Astrocyte (in vitro differentiated cells and primary cell): ENCODE data around the gene LYST. TPM values are rescaled to one million over a fixed set of nuclear protein-coding genes. Genes with fewer than 3 reads are reported as not detected.

Experiments
- DNase-seq: peaks from one replicate; pipeline ENCODE4 v3.0.0-alpha.2; 2010; ENCODE audit warnings: low read depth
- FAIRE-seq: peaks from 2 replicates; lab custom pipeline; 2011; peaks lifted over from hg19 to GRCh38; lab: Jason Lieb, UNC
- H2AFZ ChIP-seq: 2 replicates; pipeline ENCODE4 v1.6.0; 2012; ENCODE audit warnings: low read depth, low read length, inconsistent platforms
- H3K27ac ChIP-seq: 2 replicates; pipeline ENCODE4 v1.5.1; 2011; ENCODE audit warnings: low read depth, low read length, inconsistent platforms
- H3K27me3 ChIP-seq: 2 replicates; pipeline ENCODE4 v1.6.0; 2011; ENCODE audit warnings: low read length, inconsistent platforms; ENCODE audit not compliant: insufficient read depth
- H3K36me3 ChIP-seq: 2 replicates; pipeline ENCODE4 v1.5.1; 2011; ENCODE audit warnings: low read length, inconsistent platforms; ENCODE audit not compliant: insufficient read depth
- H3K4me1 ChIP-seq: 2 replicates; pipeline ENCODE4 v1.5.1; 2011; ENCODE audit warnings: low read length, inconsistent platforms; ENCODE audit not compliant: insufficient read depth
- H3K4me2 ChIP-seq: 2 replicates; pipeline ENCODE4 v1.6.0; 2012; ENCODE audit warnings: low read length, inconsistent platforms
- H3K4me3 ChIP-seq: 2 replicates; pipeline ENCODE4 v1.5.1; 2011; ENCODE audit warnings: low read depth, mild to moderate bottlenecking, low read length, inconsistent platforms; ENCODE audit not compliant: insufficient read depth
- H3K79me2 ChIP-seq: 2 replicates; pipeline ENCODE4 v1.6.0; 2012; ENCODE audit warnings: mild to moderate bottlenecking, low read length, inconsistent platforms; ENCODE audit not compliant: insufficient read depth
- H3K9ac ChIP-seq: 2 replicates; pipeline ENCODE4 v1.6.0; 2012; ENCODE audit warnings: mild to moderate bottlenecking, low read length, inconsistent platforms
- H3K9me3 ChIP-seq: 2 replicates; pipeline ENCODE4 v1.5.1; 2012; ENCODE audit warnings: low read depth, mild to moderate bottlenecking, low read length, inconsistent platforms; ENCODE audit not compliant: insufficient read depth
- H4K20me1 ChIP-seq: 2 replicates; pipeline ENCODE4 v1.6.0; 2012; ENCODE audit warnings: low read length, inconsistent platforms; ENCODE audit not compliant: insufficient read depth
- H3K27ac Mint-ChIP-seq: one replicate; pipeline ENCODE4 v1.8.0; 2021; ENCODE audit warnings: mild to moderate bottlenecking, mixed read lengths; ENCODE audit not compliant: unreplicated experiment
- H3K27me3 Mint-ChIP-seq: one replicate; pipeline ENCODE4 v1.8.0; 2021; ENCODE audit warnings: low read depth, mixed read lengths; ENCODE audit not compliant: unreplicated experiment
- H3K36me3 Mint-ChIP-seq: one replicate; pipeline ENCODE4 v1.8.0; 2021; ENCODE audit warnings: low read depth, mixed read lengths; ENCODE audit not compliant: unreplicated experiment
- H3K4me1 Mint-ChIP-seq: one replicate; pipeline ENCODE4 v1.8.0; 2021; ENCODE audit warnings: low read depth, mixed read lengths; ENCODE audit not compliant: unreplicated experiment
- H3K4me3 Mint-ChIP-seq: one replicate; pipeline ENCODE4 v1.8.0; 2021; ENCODE audit warnings: mild to moderate bottlenecking, moderate library complexity, mixed read lengths; ENCODE audit not compliant: unreplicated experiment
- H3K9me3 Mint-ChIP-seq: one replicate; pipeline ENCODE4 v1.8.0; 2021; ENCODE audit warnings: mild to moderate bottlenecking, mixed read lengths; ENCODE audit not compliant: unreplicated experiment
- EZH2 ChIP-seq: IDR thresholded peaks from 2 replicates; pipeline ENCODE4 v1.6.1; 2012; ENCODE audit warnings: mild to moderate bottlenecking, low read length, inconsistent platforms; ENCODE audit not compliant: insufficient read depth
- total RNA-seq: library from RNA; stranded (reverse); gene quantifications from 2 replicates; pipeline ENCODE4 v1.2.1, GENCODE V29; 2021
- TF ChIP-seq, protein P1 (sequence below): IDR thresholded peaks from 2 replicates; pipeline ENCODE4 v1.5.1; 2011; ENCODE audit warnings: low read depth, mild to moderate bottlenecking, inconsistent platforms, low read length, moderate library complexity; ENCODE audit not compliant: insufficient read depth

Gene LYST
- total RNA-seq, 1 donor from 2014 or later = 15.7 TPM

DNA sequence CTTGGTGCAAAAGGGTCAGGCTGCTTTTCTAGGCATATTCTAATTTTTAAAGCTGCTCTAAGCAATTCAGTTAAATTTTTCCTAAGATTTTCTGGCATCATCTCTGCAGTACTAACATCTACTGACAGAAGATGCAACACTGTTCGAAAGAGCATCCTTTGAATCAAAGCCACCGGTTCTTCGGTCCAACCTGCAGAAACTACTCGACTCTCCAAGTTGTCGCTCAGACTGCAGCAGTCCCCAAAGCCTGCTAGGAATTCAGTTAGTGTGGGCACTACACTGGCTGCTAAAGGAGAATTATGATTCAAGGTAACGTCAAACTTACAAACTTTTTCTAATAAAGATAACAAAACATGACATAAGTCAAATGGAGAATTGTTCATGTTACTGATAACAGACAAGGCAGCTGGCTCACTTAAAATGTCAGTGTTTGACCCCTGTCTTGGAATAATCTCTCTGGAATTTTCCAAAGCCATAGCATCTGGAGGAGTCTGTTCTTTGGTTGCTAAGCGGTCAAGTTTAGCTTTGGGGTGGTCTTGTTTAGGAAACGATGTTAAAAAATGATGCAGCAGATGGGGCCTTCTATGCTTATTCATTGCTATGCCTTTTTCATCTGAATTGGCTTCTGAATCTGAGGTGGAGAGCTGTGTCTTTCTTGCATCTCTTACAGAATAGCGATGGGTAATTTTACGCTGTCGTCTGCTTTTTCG, 56.9 kb downstream of the LYST start:
- Mint-ChIP-seq H3K4me3 (no peak overlapping the region), H3K27ac (no peak overlapping the region), H3K27me3 (no peaks in the 10 kb centered on the region), H3K9me3 (no peaks in the 10 kb centered on the region), H3K36me3 (peaks cover 10% of the 10 kb centered on the region), H3K4me1 (peaks cover 6% of the 10 kb centered on the region)
- Histone ChIP-seq H4K20me1 (no peaks in the 10 kb centered on the region), H3K4me1 (no peaks in the 10 kb centered on the region), H2AFZ (no peak overlapping the region), H3K79me2 (no peaks in the 10 kb centered on the region), H3K4me2 (no peak overlapping the region), H3K27me3 (no peaks in the 10 kb centered on the region), H3K36me3 (no peaks in the 10 kb centered on the region), H3K4me3 (no peak overlapping the region), H3K27ac (no peak overlapping the region), H3K9ac (no peak overlapping the region), H3K9me3 (no peaks in the 10 kb centered on the region)
- FAIRE-seq (no peak), DNase-seq (peak; percentile 66)
- TF ChIP-seq, protein P1, sequence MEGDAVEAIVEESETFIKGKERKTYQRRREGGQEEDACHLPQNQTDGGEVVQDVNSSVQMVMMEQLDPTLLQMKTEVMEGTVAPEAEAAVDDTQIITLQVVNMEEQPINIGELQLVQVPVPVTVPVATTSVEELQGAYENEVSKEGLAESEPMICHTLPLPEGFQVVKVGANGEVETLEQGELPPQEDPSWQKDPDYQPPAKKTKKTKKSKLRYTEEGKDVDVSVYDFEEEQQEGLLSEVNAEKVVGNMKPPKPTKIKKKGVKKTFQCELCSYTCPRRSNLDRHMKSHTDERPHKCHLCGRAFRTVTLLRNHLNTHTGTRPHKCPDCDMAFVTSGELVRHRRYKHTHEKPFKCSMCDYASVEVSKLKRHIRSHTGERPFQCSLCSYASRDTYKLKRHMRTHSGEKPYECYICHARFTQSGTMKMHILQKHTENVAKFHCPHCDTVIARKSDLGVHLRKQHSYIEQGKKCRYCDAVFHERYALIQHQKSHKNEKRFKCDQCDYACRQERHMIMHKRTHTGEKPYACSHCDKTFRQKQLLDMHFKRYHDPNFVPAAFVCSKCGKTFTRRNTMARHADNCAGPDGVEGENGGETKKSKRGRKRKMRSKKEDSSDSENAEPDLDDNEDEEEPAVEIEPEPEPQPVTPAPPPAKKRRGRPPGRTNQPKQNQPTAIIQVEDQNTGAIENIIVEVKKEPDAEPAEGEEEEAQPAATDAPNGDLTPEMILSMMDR = no peak
- no peak for TF ChIP-seq EZH2

DNA sequence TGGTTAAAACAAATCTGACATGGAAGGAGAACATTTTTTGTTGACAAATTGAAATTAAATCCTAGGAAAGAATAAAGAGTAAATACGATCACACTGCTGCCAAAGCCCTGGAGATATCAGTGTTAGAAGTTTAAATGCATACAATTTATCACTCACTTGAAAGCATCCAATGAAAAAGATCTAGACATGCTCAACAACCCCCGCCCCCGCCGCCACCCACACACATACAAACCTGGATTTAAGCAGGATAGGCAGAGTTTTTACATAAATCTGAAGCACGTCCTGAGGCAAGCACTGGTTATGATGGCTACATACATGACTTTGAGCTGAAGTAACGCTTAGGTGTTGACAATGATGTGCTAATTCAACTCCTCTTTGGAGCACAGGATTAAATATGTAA, 58.5 kb downstream of the LYST start:
- FAIRE-seq (no peak), DNase-seq (no peak)
- no peak overlapping the region for H3K9ac ChIP-seq
- no peak overlapping the region for H3K27ac Mint-ChIP-seq
- H3K27me3 ChIP-seq = no peaks in the 10 kb centered on the region
- no peak overlapping the region for H3K4me2 ChIP-seq
- no peaks in the 10 kb centered on the region for H3K79me2 ChIP-seq
- peaks cover 6% of the 10 kb centered on the region for H3K4me1 Mint-ChIP-seq
- no peaks in the 10 kb centered on the region for H3K36me3 ChIP-seq
- H2AFZ ChIP-seq = no peak overlapping the region
- no peaks in the 10 kb centered on the region for H3K4me1 ChIP-seq
- H3K36me3 Mint-ChIP-seq = peaks cover 10% of the 10 kb centered on the region
- TF ChIP-seq, protein P1 = no peak
- no peak for TF ChIP-seq EZH2
- no peaks in the 10 kb centered on the region for H3K9me3 ChIP-seq
- H4K20me1 ChIP-seq = no peaks in the 10 kb centered on the region
- no peaks in the 10 kb centered on the region for H3K9me3 Mint-ChIP-seq
- H3K4me3 Mint-ChIP-seq = no peak overlapping the region
- no peak overlapping the region for H3K4me3 ChIP-seq
- H3K27ac ChIP-seq = no peak overlapping the region
- H3K27me3 Mint-ChIP-seq = no peaks in the 10 kb centered on the region

DNA sequence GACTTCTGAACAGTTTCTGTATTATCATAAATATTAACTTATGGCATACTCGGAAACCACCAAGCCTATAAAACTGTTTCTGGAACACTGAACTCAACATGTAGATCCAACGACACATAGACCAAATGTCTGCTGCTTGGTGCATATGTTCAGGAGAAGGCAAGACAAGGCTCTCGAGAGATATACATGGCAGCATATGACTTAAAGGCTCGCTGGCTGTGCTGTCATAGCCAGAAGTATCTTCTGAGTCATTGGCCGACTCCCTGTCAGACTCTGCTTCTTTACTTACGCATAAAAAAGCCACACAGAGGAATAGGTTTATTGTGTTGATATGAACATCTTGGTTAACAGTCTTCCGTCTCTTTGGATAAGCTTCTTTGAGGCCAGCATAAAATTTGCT, 60.6 kb downstream of the LYST start:
- DNase-seq (no peak), FAIRE-seq (no peak)
- Mint-ChIP-seq H3K4me1 (peaks cover 4% of the 10 kb centered on the region), H3K27ac (no peak overlapping the region), H3K36me3 (peaks cover 10% of the 10 kb centered on the region), H3K9me3 (no peaks in the 10 kb centered on the region), H3K27me3 (no peaks in the 10 kb centered on the region), H3K4me3 (no peak overlapping the region)
- Histone ChIP-seq H3K36me3 (no peaks in the 10 kb centered on the region), H3K4me3 (no peak overlapping the region), H2AFZ (no peak overlapping the region), H3K4me2 (no peak overlapping the region), H3K79me2 (no peaks in the 10 kb centered on the region), H3K9me3 (no peaks in the 10 kb centered on the region), H3K27ac (no peak overlapping the region), H3K27me3 (no peaks in the 10 kb centered on the region), H3K4me1 (no peaks in the 10 kb centered on the region), H4K20me1 (no peaks in the 10 kb centered on the region), H3K9ac (no peak overlapping the region)
- TF ChIP-seq EZH2 = no peak
- TF ChIP-seq, protein P1 = no peak
